GM18870 (cell line): ENCODE results near the gene LIMCH1.
"Not testable (repeated sequence)": the region's sequence is repeated elsewhere in the genome, so short reads cannot be mapped to it uniquely, and the experiment has no call there.

ENCODE experiments used
- ATAC-seq: cut with Tn5 transposase; IDR thresholded peaks from one replicate; pipeline ENCODE4 v1.9.1; 2021; ENCODE audit warnings: moderate library complexity; ENCODE audit not compliant: unreplicated experiment

The LIMCH1 gene

DNA sequence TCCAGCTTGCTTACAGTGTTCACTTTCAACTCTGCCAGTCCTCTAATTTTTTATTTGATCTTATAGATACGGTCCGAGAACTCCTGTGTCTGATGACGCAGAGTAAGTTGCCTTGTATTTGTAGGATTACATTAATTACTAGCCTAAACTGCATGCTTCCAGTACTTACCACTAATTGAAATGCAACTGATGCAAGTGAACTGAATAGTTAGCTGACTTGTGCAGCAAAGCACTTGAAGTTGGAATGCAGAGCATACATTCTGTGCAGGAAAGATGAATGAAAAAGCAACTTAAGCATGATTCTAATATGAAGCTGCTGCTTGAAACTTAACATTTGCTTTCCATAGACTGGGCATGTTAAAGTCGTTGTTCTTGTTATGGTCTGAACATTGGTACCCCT, 100.9 kb downstream of the LIMCH1 start:
- ATAC-seq, result no peak

DNA sequence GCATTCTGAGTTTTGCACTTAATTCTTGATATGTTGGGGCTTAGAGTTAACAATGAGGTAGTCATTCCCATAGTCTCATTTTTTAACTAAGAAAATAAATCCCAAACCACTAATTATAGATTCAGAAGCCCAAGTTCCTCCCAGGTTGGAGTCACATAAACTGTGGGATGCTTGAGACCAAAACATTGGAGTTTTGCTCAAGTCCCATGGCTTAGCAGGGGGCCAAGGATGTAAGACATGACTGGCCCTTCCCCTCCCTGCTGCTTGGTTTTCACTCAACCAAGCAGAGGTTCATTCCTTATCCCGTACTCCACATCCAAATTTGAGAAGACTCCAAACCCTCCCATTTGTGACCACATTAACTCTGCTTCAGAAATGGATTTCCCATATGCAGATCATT, 101.3 kb downstream of the LIMCH1 start:
- no peak for ATAC-seq

DNA sequence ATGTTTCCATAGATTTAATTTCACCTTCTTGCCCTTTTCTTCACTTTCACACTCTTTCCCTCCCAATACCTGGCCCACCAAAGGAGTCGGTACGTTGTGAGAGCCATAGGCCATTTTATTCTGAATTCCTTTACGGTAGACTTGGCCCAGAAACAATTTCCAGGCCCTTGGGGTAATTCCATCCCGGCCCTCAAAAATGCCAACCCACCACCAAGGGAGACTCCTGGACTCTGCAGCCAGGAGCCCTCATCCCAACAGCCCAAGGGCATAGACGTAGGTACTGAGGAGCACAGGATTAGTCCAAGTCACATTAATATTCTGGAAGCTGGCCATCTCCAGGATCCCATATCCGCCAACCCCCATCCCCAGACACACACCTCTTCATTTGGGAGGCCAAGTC, 102.9 kb downstream of the LIMCH1 start:
- ATAC-seq, result no peak

DNA sequence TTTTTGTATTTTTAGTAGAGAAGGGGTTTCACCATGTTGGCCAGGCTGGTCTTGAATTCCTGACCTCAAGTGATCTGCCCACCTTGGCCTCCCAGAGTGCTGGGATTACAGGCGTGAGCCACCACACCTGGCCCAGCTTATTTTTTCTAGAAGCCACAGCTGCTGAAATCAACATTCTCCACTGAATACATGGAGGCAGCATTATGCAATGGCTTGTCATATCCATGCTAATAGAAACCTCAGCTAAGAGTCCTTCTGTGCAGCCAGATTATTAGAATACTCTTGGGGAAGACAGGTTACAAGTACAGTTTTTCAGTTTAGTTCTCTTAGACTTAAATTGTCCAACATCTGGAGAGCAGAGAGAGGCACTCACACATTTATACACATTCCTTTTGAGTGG, 104.8 kb downstream of the LIMCH1 start:
- ATAC-seq, result not testable (repeated sequence)

DNA sequence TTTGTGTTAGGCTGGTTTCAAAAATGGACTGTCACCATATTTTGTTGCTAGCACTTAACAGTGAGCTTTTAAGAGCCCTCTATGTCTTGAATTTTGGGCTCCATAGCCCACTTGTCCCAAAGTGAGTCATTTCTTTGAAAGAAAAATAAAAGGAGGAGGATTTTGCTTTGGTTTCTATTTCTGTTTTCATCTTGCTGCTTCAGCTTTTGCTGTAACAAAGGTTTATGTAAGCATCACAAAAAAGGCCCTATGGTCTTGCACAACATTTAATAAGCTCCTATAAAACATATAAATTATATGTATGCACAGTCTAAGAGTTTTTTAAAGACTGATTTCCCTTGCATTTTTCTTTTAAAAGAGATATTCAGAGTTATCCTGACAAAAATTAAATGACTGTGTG, 105.4 kb downstream of the LIMCH1 start:
- ATAC-seq, result no peak

DNA sequence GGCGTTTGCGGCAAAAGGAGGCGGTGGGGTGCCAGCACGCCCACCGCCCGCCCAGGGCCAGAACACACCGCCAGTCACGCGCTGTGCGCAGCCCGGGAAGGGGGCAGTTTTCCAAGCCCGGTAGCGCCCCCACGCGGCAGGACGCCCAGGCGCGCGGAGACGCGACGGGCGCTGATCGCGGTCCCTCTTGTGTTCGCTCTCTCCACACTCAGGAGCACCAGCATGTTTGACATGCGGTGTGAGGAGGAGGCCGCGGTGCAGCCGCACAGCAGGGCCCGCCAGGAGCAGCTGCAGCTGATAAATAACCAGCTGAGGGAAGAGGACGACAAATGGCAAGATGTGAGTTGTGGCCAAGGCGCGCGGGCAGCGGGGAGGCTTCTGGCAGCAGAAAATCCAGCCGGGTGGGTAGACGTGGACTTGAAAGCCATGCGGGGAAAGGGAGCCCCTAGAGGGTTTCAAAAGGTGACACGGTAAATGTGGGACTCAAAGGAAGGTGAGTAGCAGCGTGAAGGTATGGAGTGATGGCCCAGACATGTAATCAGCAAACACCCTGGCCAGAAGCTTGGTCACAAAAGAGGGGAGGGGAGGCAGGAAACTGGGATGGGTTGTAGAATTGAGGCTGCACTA, 106.4 kb downstream of the LIMCH1 start:
- no peak for ATAC-seq

DNA sequence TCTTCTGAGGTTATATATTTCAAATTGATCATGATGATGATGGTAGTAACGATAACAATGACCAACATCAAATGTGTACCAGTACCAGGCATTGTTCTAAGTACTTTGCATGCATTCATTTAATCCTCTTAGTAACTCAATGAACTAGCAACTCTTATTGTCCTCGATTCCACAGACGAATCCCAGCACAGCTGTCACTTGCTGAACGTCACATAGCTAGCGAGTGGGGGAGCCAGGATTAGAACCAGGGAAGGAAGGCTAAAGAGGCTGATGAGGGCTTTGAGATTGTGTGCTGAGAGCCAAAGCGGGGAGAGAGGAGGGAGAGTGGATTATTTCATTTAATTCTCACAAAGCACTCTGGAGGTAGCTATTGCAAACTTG, 106.9 kb downstream of the LIMCH1 start:
- no peak for ATAC-seq

DNA sequence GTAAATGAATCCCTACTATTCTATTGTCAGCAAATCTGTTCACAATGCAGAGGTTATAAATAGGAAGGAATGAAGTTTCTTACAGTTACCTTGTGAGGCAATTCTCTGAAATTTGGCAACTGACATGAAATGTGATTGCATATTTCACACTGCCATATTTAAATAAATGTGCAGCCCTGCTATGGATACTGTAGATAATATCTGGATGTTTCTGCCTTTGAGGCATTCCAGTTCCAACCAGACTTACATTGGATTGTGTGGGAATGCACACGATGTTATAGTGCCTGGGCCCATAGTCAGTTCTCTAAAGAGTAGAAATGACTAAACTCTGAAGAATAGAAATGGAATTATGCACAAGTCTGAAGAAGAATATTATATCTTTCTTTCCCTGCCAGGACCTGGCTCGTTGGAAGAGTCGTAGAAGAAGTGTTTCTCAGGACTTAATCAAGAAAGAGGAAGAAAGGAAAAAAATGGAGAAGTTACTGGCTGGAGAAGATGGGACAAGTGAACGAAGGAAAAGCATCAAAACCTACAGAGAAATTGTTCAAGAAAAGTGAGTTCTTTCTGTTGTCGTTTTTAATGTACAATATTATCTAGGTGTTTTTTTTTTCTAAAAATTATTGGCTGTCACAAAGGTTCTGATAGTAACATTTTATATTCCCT, 107.9 kb downstream of the LIMCH1 start:
- ATAC-seq, result no peak

DNA sequence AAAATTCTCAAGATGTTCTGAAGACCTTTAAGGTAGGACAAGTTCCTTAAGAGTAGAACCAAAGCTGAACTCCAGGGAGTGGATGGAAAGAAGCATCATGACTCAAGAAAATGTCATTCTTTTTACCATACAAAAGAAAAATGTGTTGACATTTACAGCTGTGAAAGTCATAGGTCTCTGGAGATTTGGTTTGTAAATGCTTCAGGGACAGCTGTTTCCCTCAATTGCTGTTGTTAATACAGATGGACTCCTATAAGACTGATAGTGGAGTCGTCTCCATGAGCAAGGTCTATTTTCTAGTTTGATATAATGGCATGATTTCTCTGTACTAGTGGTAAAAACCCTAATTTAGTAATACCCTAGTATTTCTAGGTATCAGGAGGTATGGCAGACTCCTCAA, 108.9 kb downstream of the LIMCH1 start:
- no peak for ATAC-seq

DNA sequence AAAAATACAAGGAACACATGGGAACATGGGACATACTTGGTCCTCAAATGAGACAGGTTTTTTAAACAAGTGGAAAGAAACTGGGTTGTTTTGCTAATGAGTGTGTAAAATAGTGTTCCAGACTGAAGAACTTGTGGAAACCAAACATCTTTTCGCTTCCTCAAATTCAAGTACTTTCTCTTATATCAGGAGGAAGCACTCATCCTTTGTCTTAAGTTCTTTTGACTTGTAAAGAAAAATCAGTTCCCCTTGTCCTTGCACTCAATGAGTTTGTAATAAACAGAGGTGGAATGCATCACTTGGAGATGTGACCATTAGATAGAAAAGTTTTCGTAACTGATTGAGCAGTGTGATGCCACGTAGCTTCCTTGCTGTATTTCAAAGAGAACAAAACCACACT, 109.4 kb downstream of the LIMCH1 start:
- no peak for ATAC-seq

DNA sequence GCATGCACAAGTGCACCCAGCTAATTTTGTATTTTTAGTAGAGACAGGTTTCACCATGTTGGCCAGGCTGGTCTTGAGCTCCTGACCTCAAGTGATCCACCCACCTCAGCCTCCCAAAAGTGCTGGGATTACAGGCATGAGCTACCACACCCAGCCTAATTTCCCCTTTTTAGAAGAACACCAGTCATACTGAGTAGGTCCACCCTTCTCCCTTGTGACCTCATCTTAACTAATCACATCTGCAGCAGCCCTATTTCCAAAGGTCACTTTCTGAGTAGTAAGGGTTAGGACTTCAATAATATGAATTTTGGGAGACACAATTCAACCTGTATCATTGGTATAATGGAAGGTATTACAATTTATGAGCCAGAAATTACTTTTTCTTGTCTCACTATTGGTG, 113.2 kb downstream of the LIMCH1 start:
- not testable (repeated sequence) for ATAC-seq

DNA sequence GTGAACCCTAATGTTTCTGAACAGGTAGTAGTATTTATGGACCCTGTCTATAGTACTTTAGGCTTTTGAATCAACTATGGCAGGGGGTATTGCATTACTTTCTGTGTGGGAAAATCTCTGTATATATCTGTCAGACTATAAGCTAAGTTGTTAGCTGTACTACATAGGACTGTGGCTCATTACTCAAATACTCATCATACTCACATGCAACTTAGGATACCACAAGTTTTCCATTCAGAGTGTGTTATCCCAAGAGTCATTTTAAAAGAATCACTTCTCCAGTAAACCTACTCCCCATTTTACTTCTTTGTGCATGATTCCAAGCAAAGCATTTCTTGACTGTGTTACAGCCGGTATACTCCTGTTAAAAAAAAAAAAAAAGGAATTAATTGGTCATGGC, 115.0 kb downstream of the LIMCH1 start:
- no peak for ATAC-seq

DNA sequence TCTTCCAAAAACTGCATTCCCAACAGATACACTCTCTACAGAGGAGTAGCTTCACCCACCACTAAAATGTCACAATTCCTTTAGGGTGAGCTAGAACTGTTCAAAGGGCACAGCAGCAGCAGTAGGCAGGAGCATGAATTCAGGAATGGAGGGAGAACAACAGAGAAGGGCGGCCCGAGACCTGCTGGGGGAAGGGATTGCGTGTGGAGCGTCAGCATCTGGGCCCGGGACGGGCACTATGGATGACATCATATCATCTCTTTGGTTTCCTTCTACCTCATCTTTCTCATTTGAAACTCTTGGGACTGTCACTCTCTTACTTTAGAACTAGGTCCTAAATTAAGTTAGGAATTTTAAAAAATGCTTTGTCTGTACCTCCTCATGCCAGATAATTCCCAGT, 115.6 kb downstream of the LIMCH1 start:
- no peak for ATAC-seq

DNA sequence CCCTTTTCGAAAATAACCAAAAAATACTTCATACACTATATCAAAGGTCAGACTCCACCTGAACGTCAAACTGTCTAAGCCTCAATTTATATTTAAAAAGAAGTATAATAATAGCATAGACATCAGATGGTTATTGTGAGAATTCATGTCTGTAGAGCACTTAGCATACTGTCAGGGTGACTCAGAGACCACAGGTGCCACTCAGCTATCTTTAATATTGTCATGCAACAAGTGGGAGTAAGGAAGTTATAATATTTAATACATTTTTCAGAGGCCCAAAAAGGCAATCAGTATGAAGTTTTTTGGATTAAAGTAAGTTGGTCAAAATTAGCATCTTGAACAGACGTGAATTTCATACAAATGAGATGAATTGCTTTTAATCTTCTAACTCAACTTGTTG, 117.2 kb downstream of the LIMCH1 start:
- ATAC-seq, result no peak

DNA sequence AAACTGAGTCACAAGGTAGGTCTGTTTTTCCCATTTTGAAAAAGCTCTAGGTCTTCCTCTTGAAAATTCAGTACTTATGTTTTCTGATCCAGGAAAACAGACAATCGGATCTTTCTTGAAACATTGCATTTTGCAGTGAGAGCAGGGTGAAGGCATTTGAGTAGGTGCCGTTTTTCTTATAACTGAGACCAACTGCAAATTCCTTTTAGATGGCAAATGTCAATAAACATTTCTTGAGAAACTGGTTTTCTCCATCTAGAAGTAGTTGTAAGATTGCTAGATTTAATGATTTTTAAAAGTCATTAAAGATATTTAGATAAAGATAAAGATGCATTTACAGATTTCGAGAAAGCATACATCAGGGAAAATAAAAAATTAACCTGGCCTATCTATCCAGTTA, 118.1 kb downstream of the LIMCH1 start:
- ATAC-seq, result no peak

DNA sequence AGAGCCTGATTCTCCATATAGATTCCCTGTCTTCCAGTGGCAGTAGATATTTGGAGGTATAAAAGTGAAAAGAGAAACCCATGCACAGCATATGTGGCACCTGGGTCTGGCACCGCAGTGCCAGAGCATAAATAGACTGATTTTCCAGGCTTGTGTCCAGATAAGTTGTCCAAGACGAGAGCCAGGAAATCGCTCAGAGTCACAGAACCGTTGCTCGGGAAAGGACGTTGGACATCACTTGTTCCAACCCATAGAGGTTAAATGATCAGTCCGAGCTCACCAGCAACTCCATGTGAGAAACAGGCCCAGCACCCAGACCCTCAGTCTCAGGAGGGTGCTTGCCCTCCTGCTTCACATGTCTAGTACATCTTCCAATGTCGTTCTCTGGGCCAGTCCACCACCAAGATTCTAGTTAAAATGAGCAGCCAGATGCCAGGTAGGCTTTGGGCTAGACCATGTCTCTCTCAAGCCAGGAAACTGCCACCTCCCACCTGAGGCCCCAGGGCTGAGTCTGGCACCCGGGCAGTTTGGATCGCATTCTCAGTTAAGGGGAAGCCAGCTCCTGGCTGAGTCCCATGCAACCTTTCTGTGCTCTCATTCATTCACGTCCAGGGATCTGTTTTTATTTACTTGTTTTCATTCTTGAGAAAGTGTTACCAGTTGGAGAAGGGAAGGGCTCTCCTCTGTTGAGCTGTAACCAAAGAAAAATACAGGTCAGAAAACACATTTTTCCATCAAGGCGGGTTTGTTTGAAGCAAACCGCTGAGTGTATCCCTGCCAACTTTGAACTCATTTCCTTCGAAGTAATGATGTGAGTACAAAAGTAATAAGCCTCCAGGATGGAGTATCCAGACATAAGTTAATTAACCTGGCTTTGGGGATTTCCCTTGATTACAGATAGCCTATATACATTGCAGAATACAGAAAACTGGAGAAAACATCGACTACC, 118.9 kb downstream of the LIMCH1 start:
- ATAC-seq, result no peak

DNA sequence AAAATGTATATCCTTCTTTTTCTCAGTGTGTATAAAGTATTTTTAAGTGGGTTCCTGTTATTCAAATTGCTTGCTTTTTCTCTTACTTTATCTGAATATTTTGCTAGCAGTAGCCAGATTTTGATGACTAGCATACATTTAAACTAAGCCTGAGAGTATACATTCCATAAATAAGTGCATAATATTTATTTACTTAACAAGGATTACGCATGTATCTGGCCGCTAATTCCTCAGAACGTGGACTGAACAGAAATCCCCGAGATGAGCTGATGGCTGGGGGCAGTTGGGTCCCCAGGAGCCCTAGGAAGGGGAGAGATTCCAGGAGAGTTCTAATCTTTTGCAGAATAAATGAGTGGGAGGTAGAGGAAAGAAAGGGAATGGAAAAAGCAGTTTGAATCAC, 119.6 kb downstream of the LIMCH1 start:
- no peak for ATAC-seq

DNA sequence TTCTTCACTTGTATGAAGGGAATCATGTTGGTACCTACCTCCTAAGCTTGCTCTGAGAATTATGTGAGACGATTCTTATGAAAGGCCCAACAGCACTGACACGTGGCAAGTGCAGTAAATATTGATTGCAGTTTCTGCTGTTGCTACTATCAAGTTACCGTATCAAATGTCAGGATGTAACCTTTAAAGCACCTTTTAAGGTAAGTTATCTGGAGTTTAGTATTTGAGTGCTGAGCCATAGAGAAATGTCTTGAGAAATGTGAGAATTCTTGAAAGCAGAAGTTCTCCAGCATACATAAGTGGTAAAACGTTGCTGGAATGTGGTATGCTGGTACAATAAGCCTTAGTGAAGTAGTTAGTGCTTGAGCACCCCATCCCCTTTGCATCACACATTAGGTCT, 120.2 kb downstream of the LIMCH1 start:
- no peak for ATAC-seq

DNA sequence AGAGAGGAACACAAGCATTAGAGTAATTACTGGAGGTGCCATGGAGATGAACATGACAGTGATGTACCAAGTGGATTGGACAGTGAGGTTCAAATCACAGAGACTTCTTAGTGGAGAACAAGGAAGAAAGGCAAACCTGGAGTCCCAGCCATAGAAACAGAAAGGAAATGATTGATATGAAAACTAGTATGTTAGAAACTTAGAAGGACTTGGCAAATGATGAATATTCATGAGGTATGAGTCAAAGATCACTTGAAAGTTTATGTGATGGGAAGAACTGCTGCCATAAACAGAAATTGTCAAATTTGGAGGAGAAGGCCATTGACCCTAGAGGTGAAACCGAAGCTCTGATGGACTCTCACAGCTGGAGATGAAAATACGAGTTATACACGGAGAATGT, 122.4 kb downstream of the LIMCH1 start:
- no peak for ATAC-seq

DNA sequence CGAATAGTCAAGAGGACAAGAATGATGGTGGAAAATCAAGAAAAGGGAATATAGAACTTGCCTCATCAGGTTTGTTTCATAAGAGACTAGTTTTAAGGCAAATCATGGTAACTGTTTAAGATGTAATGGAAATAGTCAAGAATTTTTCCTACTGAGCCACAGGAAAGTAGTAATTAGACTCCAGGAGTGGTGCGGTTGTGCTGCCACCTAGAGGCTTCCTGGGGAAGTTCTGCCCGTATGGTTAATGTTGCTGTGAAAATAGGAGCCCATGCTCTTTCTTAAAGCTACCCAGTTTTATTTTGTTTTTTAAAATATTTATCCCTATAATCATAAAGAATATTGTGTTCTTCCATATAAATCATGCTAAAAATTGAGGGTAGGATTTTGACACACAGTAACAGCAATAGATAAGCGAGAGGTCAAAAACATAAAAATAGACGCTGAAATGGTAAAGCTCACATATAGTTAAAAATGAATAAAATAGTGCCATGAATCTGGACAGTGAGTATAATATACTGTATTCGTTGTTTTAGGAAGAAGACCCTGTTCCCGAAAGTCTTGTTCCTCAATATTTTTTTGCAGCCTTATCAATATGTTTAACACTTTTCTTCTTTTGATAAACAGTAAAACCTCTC, 123.6 kb downstream of the LIMCH1 start:
- no peak for ATAC-seq

DNA sequence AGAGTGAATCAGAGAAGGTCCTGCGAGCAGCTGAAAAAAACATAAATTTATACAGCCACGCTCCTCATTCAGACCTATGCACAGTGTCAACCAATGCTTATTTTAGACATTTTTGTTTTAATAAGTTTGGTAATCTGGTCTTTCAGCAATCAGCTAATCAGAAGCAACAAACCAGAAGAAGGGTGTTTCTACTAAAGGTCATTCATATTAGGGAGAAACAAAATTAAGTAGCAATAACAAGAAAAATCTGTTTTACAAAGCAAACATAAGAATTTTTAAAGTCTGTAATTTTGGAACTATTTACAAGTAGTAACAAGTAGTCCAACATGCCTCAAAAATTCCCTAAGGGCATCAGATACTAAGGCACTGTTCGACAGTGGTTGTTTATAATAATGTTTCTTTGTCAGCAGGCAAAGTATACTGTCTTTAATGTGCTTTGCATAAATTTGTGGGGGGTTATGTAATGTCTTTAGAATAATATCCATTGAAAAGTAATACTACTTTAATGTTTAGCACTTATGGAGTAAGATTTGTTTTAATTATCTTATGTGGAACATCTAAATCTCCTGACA, 127.8 kb downstream of the LIMCH1 start:
- no peak for ATAC-seq
